HepG2 (cell line): Measurements from ENCODE around the gene GFER. TPM values are rescaled to one million over a fixed set of nuclear protein-coding genes. Genes with fewer than 3 reads are reported as not detected.
A peak's percentile ranks its signal among the peaks of the same experiment; 100 is the strongest.

Experiments used
- CAMTA2 ChIP-seq: sonication (generic); formaldehyde crosslinking; IDR thresholded peaks from 2 replicates; pipeline ENCODE4 v1.4.0; 2020; ENCODE audit warnings: mild to moderate bottlenecking, missing genetic modification reagents, borderline replicate concordance
- FOXM1 ChIP-seq: sonication (generic); formaldehyde crosslinking; IDR thresholded peaks from 2 replicates; pipeline ENCODE4 v1.5.0; 2020; ENCODE audit warnings: missing genetic modification reagents
- HOXA3 ChIP-seq: sonication (generic); formaldehyde crosslinking; IDR thresholded peaks from 2 replicates; pipeline ENCODE4 v1.5.0; 2020; ENCODE audit warnings: missing genetic modification reagents
- KDM6A ChIP-seq: IDR thresholded peaks from 2 replicates; pipeline ENCODE4 v1.6.1; 2016; ENCODE audit warnings: low read depth
- KLF9 ChIP-seq: IDR thresholded peaks from 2 replicates; pipeline ENCODE4 v1.6.1; 2016; ENCODE audit warnings: low read depth
- MTF2 ChIP-seq: sonication (generic); formaldehyde crosslinking; IDR thresholded peaks from 2 replicates; pipeline ENCODE4 v1.5.0; 2020; ENCODE audit warnings: missing genetic modification reagents, borderline replicate concordance
- PATZ1 ChIP-seq: sonication (generic); formaldehyde crosslinking; IDR thresholded peaks from 2 replicates; pipeline ENCODE4 v1.4.0; 2020; ENCODE audit warnings: missing genetic modification reagents
- ZBTB8A ChIP-seq: sonication (generic); formaldehyde crosslinking; IDR thresholded peaks from 2 replicates; pipeline ENCODE4 v1.4.0; 2020; ENCODE audit warnings: mild to moderate bottlenecking, low read depth, missing genetic modification reagents, borderline replicate concordance
- ZC3H4 ChIP-seq: sonication (generic); formaldehyde crosslinking; IDR thresholded peaks from 2 replicates; pipeline ENCODE4 v1.4.0; 2020; ENCODE audit warnings: missing genetic modification reagents, borderline replicate concordance
- ZHX1 ChIP-seq: sonication (generic); formaldehyde crosslinking; IDR thresholded peaks from 2 replicates; pipeline ENCODE4 v1.8.1; 2022; ENCODE audit warnings: low read depth, mild to moderate bottlenecking, missing genetic modification reagents
- ZNF121 ChIP-seq: sonication (generic); formaldehyde crosslinking; IDR thresholded peaks from 2 replicates; pipeline ENCODE4 v1.5.0; 2020; ENCODE audit warnings: mild to moderate bottlenecking, missing genetic modification reagents
- ZNF513 ChIP-seq: sonication (generic); formaldehyde crosslinking; conservative IDR thresholded peaks from 2 replicates; pipeline ENCODE4 v1.5.0; 2020; ENCODE audit warnings: missing genetic modification reagents
- ZNF570 ChIP-seq: sonication (generic); formaldehyde crosslinking; IDR thresholded peaks from 2 replicates; pipeline ENCODE4 v1.4.0; 2020; ENCODE audit warnings: mild to moderate bottlenecking, missing genetic modification reagents, borderline replicate concordance
- ZNF781 ChIP-seq: sonication (generic); formaldehyde crosslinking; IDR thresholded peaks from 2 replicates; pipeline ENCODE4 v1.5.1; 2020; ENCODE audit warnings: borderline replicate concordance, mild to moderate bottlenecking, missing genetic modification reagents; ENCODE audit errors: not compliant biosample characterization
- polyA plus RNA-seq, 8 experiments: library from polyadenylated mRNA; depleted of rRNA in 3 of 8; stranded (reverse) in 7 of 8; unstranded in 1 of 8; fragments of >200 nt; fragmentation: Illumina TruSeq in 4 of 8; extraction: Trizol in 4 of 8; gene quantifications; 2 replicates each; pipeline versions ENCODE4 v1.2.1 to v1.2.3, GENCODE V29; 2011 to 2016; ENCODE audit warnings: low read depth in 4 of 8, missing spikeins in 1 of 8, mixed read lengths in 1 of 8; ENCODE audit not compliant: insufficient read depth in 1 of 8
- total RNA-seq, 5 experiments: library from RNA; depleted of rRNA; stranded (reverse); fragments of >200 nt; fragmentation: Illumina TruSeq; extraction: Trizol; gene quantifications; 2 replicates each; pipeline ENCODE4 v1.2.3, GENCODE V29; 2016; ENCODE audit warnings: low read depth in 1 of 5
- TF ChIP-seq, protein P1 (sequence below): sonication (generic); formaldehyde crosslinking; conservative IDR thresholded peaks from 2 replicates; pipeline ENCODE4 v1.4.0; 2020; ENCODE audit warnings: mild to moderate bottlenecking, missing genetic modification reagents, moderate library complexity
- TF ChIP-seq, protein P2 (sequence below): sonication (generic); formaldehyde crosslinking; IDR thresholded peaks from 2 replicates; pipeline ENCODE4 v1.5.0; 2020; ENCODE audit warnings: mild to moderate bottlenecking, low read depth, missing genetic modification reagents, borderline replicate concordance
- TF ChIP-seq, protein P3 (sequence below): sonication (generic); formaldehyde crosslinking; IDR thresholded peaks from 2 replicates; pipeline ENCODE4 v1.4.0; 2020; ENCODE audit warnings: mild to moderate bottlenecking, missing genetic modification reagents

The GFER gene
- total and polyA plus RNA-seq, 2 of the 13 experiments (the other 11 are each of a cell fraction or from before 2014, with no cell fraction given): 28.6 to 71.7 TPM

GRCh38 chr16:2035431-2036199, 51.6 kb downstream of the GFER start (continued):
- TF ChIP-seq, protein P1, sequence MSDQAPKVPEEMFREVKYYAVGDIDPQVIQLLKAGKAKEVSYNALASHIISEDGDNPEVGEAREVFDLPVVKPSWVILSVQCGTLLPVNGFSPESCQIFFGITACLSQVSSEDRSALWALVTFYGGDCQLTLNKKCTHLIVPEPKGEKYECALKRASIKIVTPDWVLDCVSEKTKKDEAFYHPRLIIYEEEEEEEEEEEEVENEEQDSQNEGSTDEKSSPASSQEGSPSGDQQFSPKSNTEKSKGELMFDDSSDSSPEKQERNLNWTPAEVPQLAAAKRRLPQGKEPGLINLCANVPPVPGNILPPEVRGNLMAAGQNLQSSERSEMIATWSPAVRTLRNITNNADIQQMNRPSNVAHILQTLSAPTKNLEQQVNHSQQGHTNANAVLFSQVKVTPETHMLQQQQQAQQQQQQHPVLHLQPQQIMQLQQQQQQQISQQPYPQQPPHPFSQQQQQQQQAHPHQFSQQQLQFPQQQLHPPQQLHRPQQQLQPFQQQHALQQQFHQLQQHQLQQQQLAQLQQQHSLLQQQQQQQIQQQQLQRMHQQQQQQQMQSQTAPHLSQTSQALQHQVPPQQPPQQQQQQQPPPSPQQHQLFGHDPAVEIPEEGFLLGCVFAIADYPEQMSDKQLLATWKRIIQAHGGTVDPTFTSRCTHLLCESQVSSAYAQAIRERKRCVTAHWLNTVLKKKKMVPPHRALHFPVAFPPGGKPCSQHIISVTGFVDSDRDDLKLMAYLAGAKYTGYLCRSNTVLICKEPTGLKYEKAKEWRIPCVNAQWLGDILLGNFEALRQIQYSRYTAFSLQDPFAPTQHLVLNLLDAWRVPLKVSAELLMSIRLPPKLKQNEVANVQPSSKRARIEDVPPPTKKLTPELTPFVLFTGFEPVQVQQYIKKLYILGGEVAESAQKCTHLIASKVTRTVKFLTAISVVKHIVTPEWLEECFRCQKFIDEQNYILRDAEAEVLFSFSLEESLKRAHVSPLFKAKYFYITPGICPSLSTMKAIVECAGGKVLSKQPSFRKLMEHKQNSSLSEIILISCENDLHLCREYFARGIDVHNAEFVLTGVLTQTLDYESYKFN: peak; percentile 91
- TF ChIP-seq KDM6A (CRISPR knock-in tag) (peak; percentile 68; the same call in 1 of the 2 replicates), ZNF121 (peak; percentile 75), ZNF570 (CRISPR knock-in tag) (no peak), MTF2 (CRISPR knock-in tag) (peak; percentile 47; the same call in 1 of the 2 replicates), KLF9 (no peak), ZNF781 (CRISPR knock-in tag) (peak; percentile 73), ZHX1 (CRISPR knock-in tag) (0 out of 2 replicates have a peak, but pooled peaks have one; percentile 80), FOXM1 (CRISPR knock-in tag) (no peak), HOXA3 (peak; percentile 82; the same call in 1 of the 2 replicates), ZC3H4 (no peak), ZBTB8A (CRISPR knock-in tag) (no peak), CAMTA2 (CRISPR knock-in tag) (no peak), PATZ1 (CRISPR knock-in tag) (peak; percentile 98), ZNF513 (no peak)
- TF ChIP-seq, protein P2, sequence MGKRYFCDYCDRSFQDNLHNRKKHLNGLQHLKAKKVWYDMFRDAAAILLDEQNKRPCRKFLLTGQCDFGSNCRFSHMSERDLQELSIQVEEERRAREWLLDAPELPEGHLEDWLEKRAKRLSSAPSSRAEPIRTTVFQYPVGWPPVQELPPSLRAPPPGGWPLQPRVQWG: no peak
- TF ChIP-seq, protein P3, sequence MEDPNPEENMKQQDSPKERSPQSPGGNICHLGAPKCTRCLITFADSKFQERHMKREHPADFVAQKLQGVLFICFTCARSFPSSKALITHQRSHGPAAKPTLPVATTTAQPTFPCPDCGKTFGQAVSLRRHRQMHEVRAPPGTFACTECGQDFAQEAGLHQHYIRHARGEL (CRISPR knock-in tag): peak; percentile 82; the same call in 1 of the 2 replicates
